Measurements from ENCODE around the gene EFR3B. TPM values are rescaled to one million over a fixed set of nuclear protein-coding genes. Genes with fewer than 3 reads are reported as not detected.

The EFR3B gene
- polyA plus RNA-seq, 2 of the 4 experiments (the other 2 are of a cell fraction) = 6.5 to 12.5 TPM

DNA sequence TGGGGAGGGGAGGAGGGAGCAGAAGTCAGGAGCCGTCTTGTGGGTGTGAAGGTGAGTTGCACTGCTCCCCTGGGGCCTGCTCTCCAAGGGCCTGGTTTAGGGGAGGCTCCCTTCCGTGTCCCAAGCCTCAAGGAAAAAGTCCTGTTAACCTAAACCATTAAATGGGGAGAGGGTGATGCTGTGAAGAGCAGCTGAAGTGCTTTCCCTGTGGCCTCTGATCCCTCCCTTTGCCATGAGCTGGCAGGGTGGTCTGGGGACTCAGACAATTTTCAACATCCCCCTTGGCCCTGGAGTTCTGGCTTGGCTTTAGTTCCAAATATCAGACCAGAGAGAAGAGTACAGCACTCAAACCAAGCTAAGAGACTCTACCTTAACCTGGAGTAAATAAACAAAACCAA lies 127.2 kb downstream of the EFR3B start:
- POLR2A ChIA-PET = no interaction called here
- FAIRE-seq = no peak
- CTCF ChIA-PET = interaction anchor here (1.2 to 2.4 kb wide), 6 partner anchors 9 to 759 kb away, joined by 3 to 10 read pairs (median 4); no protein-coding TSS in a partner anchor
- WGBS (ENCODE audit: missing lambda C conversion rate) = 88% methylated on average over 2 of the region's 2 CpGs
- Histone ChIP-seq H3K9me3 (no peaks in the 10 kb centered on the region), H3K4me1 (no peaks in the 10 kb centered on the region), H3K4me3 (no peak overlapping the region), H3K4me2 (no peak overlapping the region), H3K27ac (no peak overlapping the region)
- TF ChIP-seq CHD2 (IDR thresholded peaks at IDR 0.05; ENCODE audit: low read length, partially characterized antibody) (no peak), KDM1A (IDR thresholded peaks at IDR 0.05; ENCODE audit: low read depth) (no peak), CBX8 (IDR thresholded peaks at IDR 0.05) (no peak), ZSCAN20 (CRISPR knock-in tag; IDR thresholded peaks at IDR 0.05) (no peak), RFX5 (IDR thresholded peaks at IDR 0.05) (no peak), RCOR1 (IDR thresholded peaks at IDR 0.05; ENCODE audit: low read depth, low read length) (no peak), HDAC2 (IDR thresholded peaks at IDR 0.05) (no peak), SREBF2 (IDR thresholded peaks at IDR 0.05) (no peak), CHD4 (IDR thresholded peaks at IDR 0.05; ENCODE audit: borderline replicate concordance) (no peak), HOXA7 (CRISPR knock-in tag; IDR thresholded peaks at IDR 0.05) (no peak), NR3C1 (IDR thresholded peaks at IDR 0.05) (no peak), RARB (CRISPR knock-in tag; IDR thresholded peaks at IDR 0.05) (no peak), TP53 (CRISPR knock-in tag; IDR thresholded peaks at IDR 0.05) (no peak), ZC3H11A (IDR thresholded peaks at IDR 0.05) (no peak), MYC (IDR thresholded peaks at IDR 0.05; ENCODE audit: borderline replicate concordance, low read length) (no peak)
- TF ChIP-seq, protein P1, sequence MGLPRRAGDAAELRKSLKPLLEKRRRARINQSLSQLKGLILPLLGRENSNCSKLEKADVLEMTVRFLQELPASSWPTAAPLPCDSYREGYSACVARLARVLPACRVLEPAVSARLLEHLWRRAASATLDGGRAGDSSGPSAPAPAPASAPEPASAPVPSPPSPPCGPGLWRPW (IDR thresholded peaks at IDR 0.05) = no peak
- ATAC-seq = peak; percentile 3 to 15; a peak in 2 of 6 replicates
- DNase-seq (ENCODE audit: low read depth in 1 of 2, low spot score in 1 of 2) = no peak

DNA sequence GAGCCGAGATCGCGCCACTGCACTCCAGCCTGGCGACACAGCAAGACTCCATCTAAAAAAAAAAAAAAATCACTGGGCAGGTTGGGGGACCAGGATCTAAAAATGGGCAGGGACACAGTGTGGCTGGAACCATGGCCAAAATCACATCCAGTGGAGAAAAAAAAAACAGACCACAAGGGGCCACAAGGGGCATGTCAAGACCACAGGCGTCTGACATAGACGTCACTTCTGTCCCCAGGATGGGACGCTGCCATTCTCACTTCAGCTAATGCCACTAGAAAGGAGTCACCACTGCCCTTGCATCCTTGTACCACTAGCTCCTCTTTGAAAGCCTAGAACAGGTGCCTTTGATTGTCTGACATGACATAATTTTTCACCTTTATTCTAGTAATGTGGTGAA lies 129.0 kb downstream of the EFR3B start:
- POLR2A ChIA-PET = no interaction called here
- no peak overlapping the region for H3K4me2 ChIP-seq
- H3K9me3 ChIP-seq = no peaks in the 10 kb centered on the region
- H3K4me3 ChIP-seq = no peak overlapping the region
- DNase-seq (ENCODE audit: low read depth in 1 of 2, low spot score in 1 of 2) (no peak), ATAC-seq (no peak), FAIRE-seq (no peak)
- no peak overlapping the region for H3K27ac ChIP-seq
- TF ChIP-seq RARB (CRISPR knock-in tag; IDR thresholded peaks at IDR 0.05) (no peak), NFE2L2 (conservative IDR thresholded peaks at IDR 0.05; ENCODE audit: low read length) (no peak), CBX2 (IDR thresholded peaks at IDR 0.05; ENCODE audit: borderline replicate concordance, low read depth) (no peak)
- H3K4me1 ChIP-seq = no peaks in the 10 kb centered on the region
- WGBS (ENCODE audit: missing lambda C conversion rate) = 82% methylated on average over 7 of the region's 7 CpGs
- CTCF ChIA-PET = interaction anchor here (0.6 kb wide), 1 partner anchor 99 kb away, joined by 4 read pairs; no protein-coding TSS in a partner anchor

DNA sequence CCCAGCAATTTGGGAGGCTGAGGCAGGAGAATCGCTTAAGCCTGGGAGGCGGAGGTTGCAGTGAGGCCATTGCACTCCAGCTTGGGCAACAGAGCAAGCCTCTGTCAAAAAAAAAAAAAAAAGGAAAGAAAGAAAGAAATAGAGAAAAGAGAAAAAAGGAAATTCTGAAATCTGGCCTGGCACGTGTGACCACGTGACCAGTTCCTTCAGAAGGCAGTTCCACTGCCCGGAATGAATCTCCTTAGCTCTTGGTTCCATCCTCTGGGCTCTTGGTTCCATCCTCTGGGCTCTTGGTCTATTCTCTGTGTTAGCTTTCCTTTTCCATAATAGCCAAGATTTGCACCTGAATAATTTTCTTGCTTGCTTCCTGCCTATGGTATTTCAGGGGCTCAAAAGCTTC lies 131.8 kb downstream of the EFR3B start:
- DNase-seq (ENCODE audit: low read depth in 1 of 2, low spot score in 1 of 2) (no peak), ATAC-seq (no peak), FAIRE-seq (no peak)
- Histone ChIP-seq H3K27ac (no peak overlapping the region), H3K4me2 (no peak overlapping the region), H3K9me3 (no peaks in the 10 kb centered on the region), H3K4me3 (no peak overlapping the region), H3K4me1 (no peaks in the 10 kb centered on the region)
- ChIA-PET CTCF (interaction anchor here (2.1 kb wide), 1 partner anchor 8 kb away, joined by 11 read pairs; no protein-coding TSS in a partner anchor), POLR2A (no interaction called here)
- TF ChIP-seq, protein P1 (IDR thresholded peaks at IDR 0.05) = no peak
- TF ChIP-seq EP300 (IDR thresholded peaks at IDR 0.05) (no peak), HOXB13 (CRISPR knock-in tag; IDR thresholded peaks at IDR 0.05; ENCODE audit: low read depth) (no peak), SMC3 (IDR thresholded peaks at IDR 0.05) (no peak)
- TF ChIP-seq, protein P2, sequence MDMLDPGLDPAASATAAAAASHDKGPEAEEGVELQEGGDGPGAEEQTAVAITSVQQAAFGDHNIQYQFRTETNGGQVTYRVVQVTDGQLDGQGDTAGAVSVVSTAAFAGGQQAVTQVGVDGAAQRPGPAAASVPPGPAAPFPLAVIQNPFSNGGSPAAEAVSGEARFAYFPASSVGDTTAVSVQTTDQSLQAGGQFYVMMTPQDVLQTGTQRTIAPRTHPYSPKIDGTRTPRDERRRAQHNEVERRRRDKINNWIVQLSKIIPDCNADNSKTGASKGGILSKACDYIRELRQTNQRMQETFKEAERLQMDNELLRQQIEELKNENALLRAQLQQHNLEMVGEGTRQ (IDR thresholded peaks at IDR 0.05) = peak; percentile 51
- WGBS (ENCODE audit: missing lambda C conversion rate) = 65% methylated on average over 5 of the region's 5 CpGs
